ENCODE measurements around the gene ZNF324. TPM values are rescaled to one million over a fixed set of nuclear protein-coding genes. Genes with fewer than 3 reads are reported as not detected.
A peak's percentile ranks its signal among the peaks of the same experiment; 100 is the strongest.

ZNF324 gene
- total and polyA plus RNA-seq, 2 of the 13 experiments (the other 11 are each of a cell fraction or from before 2014, with no cell fraction given) = 1.1 to 4.7 TPM

GRCh38 chr19:58475714-58476497 is 9.0 kb downstream of the ZNF324 start, which contains the start of gene ZNF446 (continued):
- TF ChIP-seq HNF1A (IDR thresholded peaks at IDR 0.05; ENCODE audit: low read depth) (no peak), HNF1A (CRISPR knock-in tag; IDR thresholded peaks at IDR 0.05; ENCODE audit: borderline replicate concordance) (peak; percentile 29; the same call in 1 of the 2 replicates), HNRNPK (IDR thresholded peaks at IDR 0.05; ENCODE audit: low read depth, low read length, poor library complexity, severe bottlenecking) (no peak), MXD4 (CRISPR knock-in tag; IDR thresholded peaks at IDR 0.05) (peak; percentile 87; the same call in 1 of the 2 replicates), KDM2A (CRISPR knock-in tag; IDR thresholded peaks at IDR 0.05; ENCODE audit: borderline replicate concordance, low read depth) (peak; percentile 100), MTF1 (CRISPR knock-in tag; IDR thresholded peaks at IDR 0.05) (0 out of 2 replicates have a peak, but pooled peaks have one; percentile 34), ZNF121 (CRISPR knock-in tag; IDR thresholded peaks at IDR 0.05) (0 out of 2 replicates have a peak, but pooled peaks have one; percentile 5), HNRNPH1 (optimal IDR thresholded peaks at IDR 0.05; ENCODE audit: low read depth, low read length) (no peak), NFRKB (IDR thresholded peaks at IDR 0.05) (no peak), ISX (CRISPR knock-in tag; conservative IDR thresholded peaks at IDR 0.05) (0 out of 2 replicates have a peak, but pooled peaks have one; percentile 32), ARNTL (CRISPR knock-in tag; IDR thresholded peaks at IDR 0.05) (peak; percentile 19; the same call in 1 of the 2 replicates), ZNF12 (CRISPR knock-in tag; IDR thresholded peaks at IDR 0.05) (0 out of 2 replicates have a peak, but pooled peaks have one; percentile 4), ZNF510 (CRISPR knock-in tag; IDR thresholded peaks at IDR 0.05; ENCODE audit: low read depth) (0 out of 2 replicates have a peak, but pooled peaks have one; percentile 59), ZC3H13 (CRISPR knock-in tag; IDR thresholded peaks at IDR 0.05) (peak; percentile 92), DMAP1 (CRISPR knock-in tag; IDR thresholded peaks at IDR 0.05) (peak; percentile 58; the same call in 1 of the 2 replicates), ZNF136 (CRISPR knock-in tag; IDR thresholded peaks at IDR 0.05; ENCODE audit: low read depth) (peak; percentile 86; the same call in 1 of the 2 replicates), ZNF781 (CRISPR knock-in tag; IDR thresholded peaks at IDR 0.05; ENCODE audit: borderline replicate concordance, not compliant biosample characterization) (no peak), ZNF513 (CRISPR knock-in tag; conservative IDR thresholded peaks at IDR 0.05) (no peak; the same call in 1 of the 2 replicates), ZMYM4 (CRISPR knock-in tag; IDR thresholded peaks at IDR 0.05) (peak; percentile 45; the same call in 1 of the 2 replicates), REST (IDR thresholded peaks at IDR 0.05; ENCODE audit: borderline replicate concordance in 1 of 2, low read depth in 1 of 2, low read length in 2 of 2) (no peak; a peak in 1 of 4 replicates)
